ENCODE measurements around the gene PDYN. TPM values are rescaled to one million over a fixed set of nuclear protein-coding genes. Genes with fewer than 3 reads are reported as not detected.

Gene PDYN
- total RNA-seq, 1 donor from 2014 or later = not detected

GRCh38 chr20:1946442-1946761 lies 47.5 kb downstream of the PDYN start:
- DNase-seq (ENCODE audit: low spot score in 2 of 2, unreplicated experiment in 2 of 2) = no peak
- TF ChIP-seq, protein P1, sequence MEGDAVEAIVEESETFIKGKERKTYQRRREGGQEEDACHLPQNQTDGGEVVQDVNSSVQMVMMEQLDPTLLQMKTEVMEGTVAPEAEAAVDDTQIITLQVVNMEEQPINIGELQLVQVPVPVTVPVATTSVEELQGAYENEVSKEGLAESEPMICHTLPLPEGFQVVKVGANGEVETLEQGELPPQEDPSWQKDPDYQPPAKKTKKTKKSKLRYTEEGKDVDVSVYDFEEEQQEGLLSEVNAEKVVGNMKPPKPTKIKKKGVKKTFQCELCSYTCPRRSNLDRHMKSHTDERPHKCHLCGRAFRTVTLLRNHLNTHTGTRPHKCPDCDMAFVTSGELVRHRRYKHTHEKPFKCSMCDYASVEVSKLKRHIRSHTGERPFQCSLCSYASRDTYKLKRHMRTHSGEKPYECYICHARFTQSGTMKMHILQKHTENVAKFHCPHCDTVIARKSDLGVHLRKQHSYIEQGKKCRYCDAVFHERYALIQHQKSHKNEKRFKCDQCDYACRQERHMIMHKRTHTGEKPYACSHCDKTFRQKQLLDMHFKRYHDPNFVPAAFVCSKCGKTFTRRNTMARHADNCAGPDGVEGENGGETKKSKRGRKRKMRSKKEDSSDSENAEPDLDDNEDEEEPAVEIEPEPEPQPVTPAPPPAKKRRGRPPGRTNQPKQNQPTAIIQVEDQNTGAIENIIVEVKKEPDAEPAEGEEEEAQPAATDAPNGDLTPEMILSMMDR (IDR thresholded peaks at IDR 0.05; ENCODE audit: unreplicated experiment) = no peak
- Mint-ChIP-seq H3K9me3 (no peaks in the 10 kb centered on the region), H3K4me3 (peak overlapping the region; percentile 50), H3K4me1 (peaks cover 45% of the 10 kb centered on the region), H3K27me3 (ENCODE audit: low read depth) (peaks cover 41% of the 10 kb centered on the region), H3K36me3 (no peaks in the 10 kb centered on the region), H3K27ac (no peak overlapping the region)

DNA sequence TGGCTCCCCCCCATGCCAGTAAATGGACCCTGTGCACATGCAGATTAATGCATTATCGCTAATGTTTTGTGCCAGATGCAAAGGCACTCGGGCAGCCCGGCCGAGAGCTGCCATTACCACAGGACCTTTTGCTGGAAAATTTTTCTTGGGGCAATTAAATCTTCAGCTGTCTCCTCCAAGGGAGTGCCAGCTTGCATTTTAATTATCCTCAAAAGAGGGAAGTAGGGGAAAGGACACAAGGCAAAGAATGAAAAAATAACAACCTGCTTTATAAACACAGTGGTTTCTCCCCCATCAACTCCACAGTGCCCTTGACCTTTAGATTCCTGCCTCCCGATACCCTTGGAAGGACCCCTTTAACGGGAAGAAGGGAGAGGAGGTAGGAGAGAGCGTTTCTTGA lies 48.2 kb downstream of the PDYN start:
- Mint-ChIP-seq H3K36me3 (no peaks in the 10 kb centered on the region), H3K4me3 (no peak overlapping the region), H3K27me3 (ENCODE audit: low read depth) (peaks cover 41% of the 10 kb centered on the region), H3K4me1 (peaks cover 46% of the 10 kb centered on the region), H3K9me3 (no peaks in the 10 kb centered on the region), H3K27ac (no peak overlapping the region)
- DNase-seq (ENCODE audit: low spot score in 2 of 2, unreplicated experiment in 2 of 2) = no peak
- TF ChIP-seq, protein P1 (IDR thresholded peaks at IDR 0.05; ENCODE audit: unreplicated experiment) = no peak

DNA sequence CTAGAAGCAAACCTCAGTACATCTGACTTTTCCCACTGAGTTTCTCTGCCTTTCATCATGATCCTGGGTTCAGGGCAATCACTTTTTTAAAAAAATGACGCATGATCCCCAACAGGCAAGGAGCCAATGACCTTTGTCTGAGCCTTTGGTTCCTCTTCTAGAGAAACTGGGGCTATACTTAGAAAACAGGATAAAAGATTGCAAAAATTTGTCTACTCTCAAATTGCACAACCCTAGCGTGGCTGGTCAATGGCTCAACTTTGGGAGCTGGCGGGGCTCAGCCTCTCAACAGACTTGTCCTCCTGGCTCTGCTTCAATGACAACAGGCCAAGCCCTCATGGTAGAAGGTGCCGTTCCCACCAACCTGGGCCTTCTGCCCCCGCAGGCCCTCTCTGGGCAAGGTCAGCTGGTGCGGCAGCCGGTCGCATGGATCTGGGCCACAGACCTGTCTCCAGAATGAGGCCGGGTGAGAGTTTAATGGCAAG lies 48.7 kb downstream of the PDYN start:
- Mint-ChIP-seq H3K27ac (no peak overlapping the region), H3K4me1 (peaks cover 45% of the 10 kb centered on the region), H3K4me3 (no peak overlapping the region), H3K9me3 (no peaks in the 10 kb centered on the region), H3K36me3 (no peaks in the 10 kb centered on the region), H3K27me3 (ENCODE audit: low read depth) (peaks cover 41% of the 10 kb centered on the region)
- DNase-seq (ENCODE audit: low spot score in 2 of 2, unreplicated experiment in 2 of 2) = no peak
- TF ChIP-seq, protein P1 (IDR thresholded peaks at IDR 0.05; ENCODE audit: unreplicated experiment) = no peak

- Mint-ChIP-seq H3K27me3 (ENCODE audit: low read depth) (peaks cover 41% of the 10 kb centered on the region), H3K4me3 (no peak overlapping the region), H3K36me3 (no peaks in the 10 kb centered on the region), H3K27ac (no peak overlapping the region), H3K4me1 (peaks cover 38% of the 10 kb centered on the region), H3K9me3 (no peaks in the 10 kb centered on the region)
- DNase-seq (ENCODE audit: low spot score in 2 of 2, unreplicated experiment in 2 of 2) = no peak
- TF ChIP-seq, protein P1 (IDR thresholded peaks at IDR 0.05; ENCODE audit: unreplicated experiment) = no peak
Measured at GRCh38 chr20:1944345-1945091, 49.3 kb downstream of the PDYN start.

DNA sequence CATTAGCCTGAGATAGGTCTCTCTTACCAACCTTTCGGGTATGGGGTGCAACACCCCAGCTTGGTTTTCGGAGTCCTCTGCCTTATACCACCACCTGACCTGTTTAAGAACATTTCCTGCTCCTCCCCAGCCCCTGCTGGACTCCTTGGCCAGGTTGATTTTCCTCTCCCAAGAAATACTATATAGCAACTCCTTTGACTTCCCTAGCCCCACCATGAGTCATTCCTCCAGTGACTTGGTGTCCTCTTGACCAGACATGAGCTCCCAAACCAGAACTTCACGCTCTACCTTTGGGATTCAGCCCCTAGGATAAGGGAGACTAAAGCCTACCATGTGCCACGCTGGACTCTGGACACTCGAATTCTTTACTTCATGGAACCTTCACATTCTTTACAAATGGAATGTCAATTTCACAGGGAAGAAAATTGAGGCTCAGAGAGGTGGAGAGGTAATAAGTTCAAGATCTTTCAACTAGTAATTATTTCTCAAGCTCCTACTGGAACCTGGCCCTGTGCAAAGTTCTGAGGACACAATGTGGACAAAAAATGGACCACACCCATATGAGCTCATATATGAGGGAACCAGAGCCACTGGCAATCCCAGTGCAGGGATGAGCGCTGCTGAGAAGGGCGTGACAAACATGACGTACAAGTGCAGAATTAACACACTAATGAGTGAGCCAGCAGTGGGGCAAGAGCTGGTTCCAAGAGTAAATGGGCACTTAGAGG lies 50.4 kb downstream of the PDYN start:
- TF ChIP-seq, protein P1 (IDR thresholded peaks at IDR 0.05; ENCODE audit: unreplicated experiment) = no peak
- H3K36me3 Mint-ChIP-seq = no peaks in the 10 kb centered on the region
- no peak for DNase-seq (ENCODE audit: low spot score in 2 of 2, unreplicated experiment in 2 of 2)
- H3K4me3 Mint-ChIP-seq = no peak overlapping the region
- peaks cover 30% of the 10 kb centered on the region for H3K4me1 Mint-ChIP-seq
- no peaks in the 10 kb centered on the region for H3K9me3 Mint-ChIP-seq
- H3K27me3 Mint-ChIP-seq (ENCODE audit: low read depth) = peaks cover 41% of the 10 kb centered on the region
- no peak overlapping the region for H3K27ac Mint-ChIP-seq
